ENCODE measurements around the gene POLR2C.

DNA sequence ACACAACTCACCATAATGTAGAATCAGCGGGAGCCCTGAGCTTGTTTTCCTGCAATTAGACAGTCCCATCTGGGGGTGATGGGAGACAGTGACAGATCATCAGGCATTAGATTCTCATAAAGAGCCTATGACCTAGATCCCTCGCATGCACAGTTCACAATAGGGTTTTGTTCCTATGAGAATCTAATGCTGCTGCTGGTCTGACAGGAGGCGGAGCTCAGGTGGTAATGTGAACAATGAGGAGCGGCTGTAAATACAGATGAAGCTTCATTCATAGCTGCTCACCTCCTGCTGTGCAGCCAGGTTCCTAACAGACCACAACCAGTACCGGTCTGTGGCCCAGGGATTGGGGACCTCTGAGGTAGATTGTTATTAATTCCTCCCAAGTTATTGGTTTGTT is 26.8 kb downstream of the POLR2C start:
- TF ChIP-seq, protein P1, sequence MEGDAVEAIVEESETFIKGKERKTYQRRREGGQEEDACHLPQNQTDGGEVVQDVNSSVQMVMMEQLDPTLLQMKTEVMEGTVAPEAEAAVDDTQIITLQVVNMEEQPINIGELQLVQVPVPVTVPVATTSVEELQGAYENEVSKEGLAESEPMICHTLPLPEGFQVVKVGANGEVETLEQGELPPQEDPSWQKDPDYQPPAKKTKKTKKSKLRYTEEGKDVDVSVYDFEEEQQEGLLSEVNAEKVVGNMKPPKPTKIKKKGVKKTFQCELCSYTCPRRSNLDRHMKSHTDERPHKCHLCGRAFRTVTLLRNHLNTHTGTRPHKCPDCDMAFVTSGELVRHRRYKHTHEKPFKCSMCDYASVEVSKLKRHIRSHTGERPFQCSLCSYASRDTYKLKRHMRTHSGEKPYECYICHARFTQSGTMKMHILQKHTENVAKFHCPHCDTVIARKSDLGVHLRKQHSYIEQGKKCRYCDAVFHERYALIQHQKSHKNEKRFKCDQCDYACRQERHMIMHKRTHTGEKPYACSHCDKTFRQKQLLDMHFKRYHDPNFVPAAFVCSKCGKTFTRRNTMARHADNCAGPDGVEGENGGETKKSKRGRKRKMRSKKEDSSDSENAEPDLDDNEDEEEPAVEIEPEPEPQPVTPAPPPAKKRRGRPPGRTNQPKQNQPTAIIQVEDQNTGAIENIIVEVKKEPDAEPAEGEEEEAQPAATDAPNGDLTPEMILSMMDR (conservative IDR thresholded peaks at IDR 0.05): no peak
- TF ChIP-seq ZFX (IDR thresholded peaks at IDR 0.05): no peak
